Nephron progenitor cell (in vitro differentiated cells): Measurements from ENCODE around the gene VTI1A.
A peak's percentile ranks its signal among the peaks of the same experiment; 100 is the strongest.

ENCODE experiments used
- DNase-seq: peaks from one replicate; pipeline ENCODE4 v3.0.0; 2021
- H3K27ac Mint-ChIP-seq: 2 replicates; pipeline ENCODE4 v1.8.0; 2021; ENCODE audit warnings: mild to moderate bottlenecking, moderate library complexity, mixed read lengths
- H3K27me3 Mint-ChIP-seq: 2 replicates; pipeline ENCODE4 v1.8.0; 2021; ENCODE audit warnings: mild to moderate bottlenecking, low read depth, mixed read lengths; ENCODE audit not compliant: poor library complexity
- H3K36me3 Mint-ChIP-seq: 2 replicates; pipeline ENCODE4 v1.8.0; 2021; ENCODE audit warnings: low read depth, mixed read lengths
- H3K4me1 Mint-ChIP-seq: 2 replicates; pipeline ENCODE4 v1.8.0; 2021; ENCODE audit warnings: mixed read lengths
- H3K4me3 Mint-ChIP-seq: 2 replicates; pipeline ENCODE4 v1.8.0; 2021; ENCODE audit warnings: mild to moderate bottlenecking, moderate library complexity, mixed read lengths
- H3K9me3 Mint-ChIP-seq: 2 replicates; pipeline ENCODE4 v1.8.0; 2021; ENCODE audit warnings: mild to moderate bottlenecking, moderate library complexity, mixed read lengths
- CTCF ChIP-seq: fragments of 200-600 bp; sonication (generic); IDR thresholded peaks from 2 replicates; pipeline ENCODE4 v1.5.0; 2021; ENCODE audit warnings: antibody characterized with exemption

The VTI1A gene

GRCh38 chr10:112785089-112785488 is 338.1 kb downstream of the VTI1A start:
- Mint-ChIP-seq H3K9me3 (peaks cover 21% of the 10 kb centered on the region), H3K4me3 (no peak overlapping the region), H3K27ac (no peak overlapping the region), H3K36me3 (peaks cover 16% of the 10 kb centered on the region), H3K4me1 (peaks cover 22% of the 10 kb centered on the region), H3K27me3 (peaks cover 11% of the 10 kb centered on the region)
- no peak for TF ChIP-seq CTCF
- no peak for DNase-seq

- TF ChIP-seq CTCF, result no peak
- Mint-ChIP-seq H3K27me3 (peaks cover 2% of the 10 kb centered on the region), H3K36me3 (peaks cover 20% of the 10 kb centered on the region), H3K4me3 (no peak overlapping the region), H3K4me1 (peaks cover 32% of the 10 kb centered on the region), H3K27ac (no peak overlapping the region), H3K9me3 (peaks cover 29% of the 10 kb centered on the region)
- DNase-seq, result no peak
Measured at GRCh38 chr10:112789248-112789647, 342.2 kb downstream of the VTI1A start.

- H3K9me3 Mint-ChIP-seq, result peaks cover 29% of the 10 kb centered on the region
- TF ChIP-seq CTCF, result no peak
- H3K4me3 Mint-ChIP-seq, result no peak overlapping the region
- H3K36me3 Mint-ChIP-seq, result peaks cover 20% of the 10 kb centered on the region
- peaks cover 24% of the 10 kb centered on the region for H3K4me1 Mint-ChIP-seq
- H3K27me3 Mint-ChIP-seq, result peaks cover 2% of the 10 kb centered on the region
- DNase-seq, result no peak
- H3K27ac Mint-ChIP-seq, result no peak overlapping the region
Measured at GRCh38 chr10:112790030-112790429, 343.0 kb downstream of the VTI1A start.

GRCh38 chr10:112790921-112791320 is 343.9 kb downstream of the VTI1A start:
- peaks cover 20% of the 10 kb centered on the region for H3K36me3 Mint-ChIP-seq
- peaks cover 29% of the 10 kb centered on the region for H3K9me3 Mint-ChIP-seq
- no peak for DNase-seq
- H3K27me3 Mint-ChIP-seq, result peaks cover 2% of the 10 kb centered on the region
- no peak for TF ChIP-seq CTCF
- H3K4me3 Mint-ChIP-seq, result no peak overlapping the region
- H3K27ac Mint-ChIP-seq, result no peak overlapping the region
- peaks cover 24% of the 10 kb centered on the region for H3K4me1 Mint-ChIP-seq

- H3K27ac Mint-ChIP-seq, result no peak overlapping the region
- H3K36me3 Mint-ChIP-seq, result peaks cover 20% of the 10 kb centered on the region
- H3K4me3 Mint-ChIP-seq, result no peak overlapping the region
- H3K9me3 Mint-ChIP-seq, result peaks cover 29% of the 10 kb centered on the region
- no peak for TF ChIP-seq CTCF
- DNase-seq, result no peak
- peaks cover 1% of the 10 kb centered on the region for H3K27me3 Mint-ChIP-seq
- H3K4me1 Mint-ChIP-seq, result peaks cover 25% of the 10 kb centered on the region
Measured at GRCh38 chr10:112791447-112791846, 344.4 kb downstream of the VTI1A start.

- Mint-ChIP-seq H3K9me3 (peaks cover 29% of the 10 kb centered on the region), H3K27ac (peak overlapping the region; percentile 94), H3K27me3 (no peaks in the 10 kb centered on the region), H3K36me3 (peaks cover 20% of the 10 kb centered on the region), H3K4me1 (peaks cover 37% of the 10 kb centered on the region), H3K4me3 (no peak overlapping the region)
- TF ChIP-seq CTCF, result no peak
- DNase-seq, result no peak
Measured at GRCh38 chr10:112792487-112793201, 345.6 kb downstream of the VTI1A start.
